CMK (cell line): Measurements from ENCODE around the gene SLC26A9.

Experiments
- DNase-seq: peaks from one replicate; pipeline ENCODE4 v3.0.0-alpha.2; 2010; ENCODE audit warnings: low read depth

SLC26A9 gene

GRCh38 chr1:205948886-205949285 is 5.6 kb upstream of the SLC26A9 start:
- no peak for DNase-seq

- DNase-seq = no peak
Observed at GRCh38 chr1:205948039-205948438, 4.8 kb upstream of the SLC26A9 start.

GRCh38 chr1:205947024-205947423 is 3.8 kb upstream of the SLC26A9 start:
- no peak for DNase-seq

- no peak for DNase-seq
Observed at GRCh38 chr1:205945069-205945468, 1.8 kb upstream of the SLC26A9 start.

- DNase-seq = no peak
Observed at GRCh38 chr1:205944525-205944924, 1.3 kb upstream of the SLC26A9 start.

GRCh38 chr1:205942631-205943159 is 561 bp downstream of the SLC26A9 start:
- DNase-seq = no peak

- no peak for DNase-seq
Observed at GRCh38 chr1:205940710-205941109, 2.5 kb downstream of the SLC26A9 start.

GRCh38 chr1:205939690-205940330 is 3.4 kb downstream of the SLC26A9 start:
- no peak for DNase-seq

- no peak for DNase-seq
Observed at GRCh38 chr1:205938682-205939081, 4.6 kb downstream of the SLC26A9 start.

GRCh38 chr1:205936846-205937586 is 6.2 kb downstream of the SLC26A9 start:
- no peak for DNase-seq

- no peak for DNase-seq
Observed at GRCh38 chr1:205936311-205936710, 6.9 kb downstream of the SLC26A9 start.

GRCh38 chr1:205935869-205936268 is 7.4 kb downstream of the SLC26A9 start:
- DNase-seq = no peak

- no peak for DNase-seq
Observed at GRCh38 chr1:205934788-205935187, 8.5 kb downstream of the SLC26A9 start.

GRCh38 chr1:205933671-205934618 is 9.3 kb downstream of the SLC26A9 start:
- no peak for DNase-seq

- DNase-seq = no peak
Observed at GRCh38 chr1:205932776-205933175, 10.5 kb downstream of the SLC26A9 start.

- no peak for DNase-seq
Observed at GRCh38 chr1:205930799-205931281, 12.4 kb downstream of the SLC26A9 start.

- DNase-seq = no peak
Observed at GRCh38 chr1:205930195-205930577, 13.1 kb downstream of the SLC26A9 start.

GRCh38 chr1:205929496-205930194 is 13.6 kb downstream of the SLC26A9 start:
- DNase-seq = no peak

- DNase-seq = no peak
Observed at GRCh38 chr1:205928317-205928716, 14.9 kb downstream of the SLC26A9 start.

- DNase-seq = no peak
Observed at GRCh38 chr1:205927676-205928075, 15.6 kb downstream of the SLC26A9 start.

GRCh38 chr1:205927247-205927646 is 16.0 kb downstream of the SLC26A9 start:
- DNase-seq = no peak

- no peak for DNase-seq
Observed at GRCh38 chr1:205926636-205927035, 16.6 kb downstream of the SLC26A9 start.
